ENCODE results near the gene SLC29A2. TPM values are rescaled to one million over a fixed set of nuclear protein-coding genes. Genes with fewer than 3 reads are reported as not detected.
A peak's percentile ranks its signal among the peaks of the same experiment; 100 is the strongest.

SLC29A2 gene
- total and polyA plus RNA-seq, 2 of the 8 experiments (the other 6 are each of a cell fraction or from before 2014, with no cell fraction given) = 29.3 to 31.6 TPM

DNA sequence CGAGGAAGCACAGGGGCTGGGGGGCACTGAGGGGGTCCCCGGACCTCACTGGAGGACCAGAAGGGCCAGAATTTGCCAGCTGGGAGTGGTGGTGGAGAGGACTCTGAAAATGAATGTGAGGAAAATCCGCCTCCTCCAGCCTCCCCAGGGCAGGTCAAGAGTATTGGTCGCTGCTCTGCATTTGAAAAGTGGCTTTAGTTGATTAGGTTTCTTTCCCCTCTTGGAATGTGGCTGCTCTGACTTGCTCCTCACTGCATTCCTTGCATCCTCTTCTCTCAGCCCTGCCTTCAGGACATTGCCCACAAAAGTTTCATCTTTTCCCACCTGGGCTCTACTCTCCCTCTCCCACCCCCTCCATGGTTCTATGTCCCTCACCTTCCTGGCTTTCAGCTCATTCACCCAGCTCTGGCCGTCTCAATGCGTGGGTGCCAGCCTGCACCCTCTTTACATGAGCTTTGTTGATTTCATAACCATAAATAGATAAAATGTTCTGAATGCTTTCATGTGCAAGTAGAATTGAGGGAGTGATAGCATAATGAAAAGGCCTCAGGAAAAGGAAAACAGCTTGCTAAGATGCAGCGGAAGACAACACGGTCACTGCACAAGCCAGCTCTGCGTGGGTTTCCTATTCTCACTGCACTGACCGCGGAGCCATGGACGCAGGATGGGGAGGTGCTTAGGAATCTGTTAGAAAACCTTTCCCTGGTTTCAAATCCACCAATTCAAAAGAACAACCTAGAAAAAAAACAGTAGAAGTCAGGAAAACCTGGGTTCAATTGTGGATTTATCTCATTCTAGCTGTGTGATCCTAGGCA is 42.8 kb upstream of the SLC29A2 start (continued):
- TF ChIP-seq, protein P1, sequence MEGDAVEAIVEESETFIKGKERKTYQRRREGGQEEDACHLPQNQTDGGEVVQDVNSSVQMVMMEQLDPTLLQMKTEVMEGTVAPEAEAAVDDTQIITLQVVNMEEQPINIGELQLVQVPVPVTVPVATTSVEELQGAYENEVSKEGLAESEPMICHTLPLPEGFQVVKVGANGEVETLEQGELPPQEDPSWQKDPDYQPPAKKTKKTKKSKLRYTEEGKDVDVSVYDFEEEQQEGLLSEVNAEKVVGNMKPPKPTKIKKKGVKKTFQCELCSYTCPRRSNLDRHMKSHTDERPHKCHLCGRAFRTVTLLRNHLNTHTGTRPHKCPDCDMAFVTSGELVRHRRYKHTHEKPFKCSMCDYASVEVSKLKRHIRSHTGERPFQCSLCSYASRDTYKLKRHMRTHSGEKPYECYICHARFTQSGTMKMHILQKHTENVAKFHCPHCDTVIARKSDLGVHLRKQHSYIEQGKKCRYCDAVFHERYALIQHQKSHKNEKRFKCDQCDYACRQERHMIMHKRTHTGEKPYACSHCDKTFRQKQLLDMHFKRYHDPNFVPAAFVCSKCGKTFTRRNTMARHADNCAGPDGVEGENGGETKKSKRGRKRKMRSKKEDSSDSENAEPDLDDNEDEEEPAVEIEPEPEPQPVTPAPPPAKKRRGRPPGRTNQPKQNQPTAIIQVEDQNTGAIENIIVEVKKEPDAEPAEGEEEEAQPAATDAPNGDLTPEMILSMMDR (IDR thresholded peaks at IDR 0.05; ENCODE audit: control extremely low read depth in 1 of 3, insufficient read depth in 1 of 3, low read depth in 1 of 3, low read length in 3 of 3) = no peak
- TF ChIP-seq CBX8 (IDR thresholded peaks at IDR 0.05; ENCODE audit: borderline replicate concordance, low read depth, low read length) (no peak), RFX5 (IDR thresholded peaks at IDR 0.05; ENCODE audit: borderline replicate concordance, low read depth, low read length) (no peak), CREB1 (IDR thresholded peaks at IDR 0.05) (no peak), TEAD4 (IDR thresholded peaks at IDR 0.05; ENCODE audit: low read depth, low read length) (peak; percentile 94), KDM5A (IDR thresholded peaks at IDR 0.05; ENCODE audit: low read length) (no peak), CTBP2 (IDR thresholded peaks at IDR 0.05; ENCODE audit: borderline replicate concordance, insufficient read depth, insufficient read length, low read length) (no peak), ZNF274 (IDR thresholded peaks at IDR 0.05; ENCODE audit: borderline replicate concordance, extremely low read depth, low read length) (no peak), HDAC6 (IDR thresholded peaks at IDR 0.05; ENCODE audit: low read depth, low read length) (no peak), POLR2A (IDR thresholded peaks at IDR 0.05; ENCODE audit: control extremely low read depth in 1 of 2, low read depth in 2 of 2, low read length in 2 of 2) (peak in 1 of 2 experiments; percentile 81; a peak in 2 of 3 replicates), FOSL1 (IDR thresholded peaks at IDR 0.05; ENCODE audit: insufficient read depth, low read depth, low read length) (no peak), TAF1 (IDR thresholded peaks at IDR 0.05; ENCODE audit: low read depth, low read length) (no peak; the same call in 1 of the 2 replicates), CHD1 (IDR thresholded peaks at IDR 0.05; ENCODE audit: low read depth, low read length) (no peak), BCL11A (IDR thresholded peaks at IDR 0.05; ENCODE audit: low read depth in 2 of 2, low read length in 2 of 2) (no peak), EZH2 (IDR thresholded peaks at IDR 0.05; ENCODE audit: low read depth, low read length, severe bottlenecking) (no peak), CBX5 (IDR thresholded peaks at IDR 0.05; ENCODE audit: low read depth, low read length) (no peak), SAP30 (IDR thresholded peaks at IDR 0.05; ENCODE audit: insufficient read depth, insufficient replicate concordance, low read length) (no peak), SRF (IDR thresholded peaks at IDR 0.05; ENCODE audit: low read depth, low read length) (no peak), RBBP5 (IDR thresholded peaks at IDR 0.05; ENCODE audit: borderline replicate concordance, low read depth, low read length) (peak; percentile 70; the same call in 1 of the 2 replicates), NRF1 (IDR thresholded peaks at IDR 0.05; ENCODE audit: low read depth, low read length) (no peak), JUND (IDR thresholded peaks at IDR 0.05; ENCODE audit: low read length) (no peak)
- TF ChIP-seq, protein P2, sequence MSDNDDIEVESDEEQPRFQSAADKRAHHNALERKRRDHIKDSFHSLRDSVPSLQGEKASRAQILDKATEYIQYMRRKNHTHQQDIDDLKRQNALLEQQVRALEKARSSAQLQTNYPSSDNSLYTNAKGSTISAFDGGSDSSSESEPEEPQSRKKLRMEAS (IDR thresholded peaks at IDR 0.05) = no peak
